Subcutaneous abdominal adipose tissue (tissue), 5 donors: Measurements from ENCODE around the gene AJAP1.

Experiments used
- H3K27ac ChIP-seq: one replicate; pipeline ENCODE4 v1.7.0; 2013; ENCODE audit warnings: low read depth, mild to moderate bottlenecking, inconsistent platforms, low read length, moderate library complexity
- H3K27me3 ChIP-seq, 5 donors: one replicate each; pipeline ENCODE4 v1.7.0; 2013; ENCODE audit warnings: low read length in 5 of 5, inconsistent platforms in 1 of 5; ENCODE audit not compliant: control insufficient read depth in 5 of 5, insufficient read depth in 4 of 5
- H3K36me3 ChIP-seq, 5 donors: one replicate each; pipeline ENCODE4 v1.7.0; 2013; ENCODE audit warnings: low read length in 5 of 5; ENCODE audit not compliant: control insufficient read depth in 5 of 5, insufficient read depth in 5 of 5
- H3K4me1 ChIP-seq, 5 donors: one replicate each; pipeline ENCODE4 v1.7.0; 2013; ENCODE audit warnings: low read length in 5 of 5, mild to moderate bottlenecking in 3 of 5, moderate library complexity in 1 of 5; ENCODE audit not compliant: control insufficient read depth in 5 of 5, insufficient read depth in 5 of 5
- H3K4me3 ChIP-seq, 5 donors: one replicate each; pipeline ENCODE4 v1.7.0; 2013; ENCODE audit warnings: low read length in 5 of 5, low read depth in 1 of 5
- H3K9ac ChIP-seq, 5 donors: one replicate each; pipeline ENCODE4 v1.7.0; 2013; ENCODE audit warnings: low read length in 5 of 5, mild to moderate bottlenecking in 4 of 5, moderate library complexity in 3 of 5
- H3K9me3 ChIP-seq, 5 donors: one replicate each; pipeline ENCODE4 v1.7.0; 2013; ENCODE audit warnings: low read length in 5 of 5; ENCODE audit not compliant: control insufficient read depth in 5 of 5
- donor health status: healthy.
- donor health status: healthy.
- donor health status: healthy.
- donor health status: healthy.
- donor health status: healthy.

Gene AJAP1, protein sequence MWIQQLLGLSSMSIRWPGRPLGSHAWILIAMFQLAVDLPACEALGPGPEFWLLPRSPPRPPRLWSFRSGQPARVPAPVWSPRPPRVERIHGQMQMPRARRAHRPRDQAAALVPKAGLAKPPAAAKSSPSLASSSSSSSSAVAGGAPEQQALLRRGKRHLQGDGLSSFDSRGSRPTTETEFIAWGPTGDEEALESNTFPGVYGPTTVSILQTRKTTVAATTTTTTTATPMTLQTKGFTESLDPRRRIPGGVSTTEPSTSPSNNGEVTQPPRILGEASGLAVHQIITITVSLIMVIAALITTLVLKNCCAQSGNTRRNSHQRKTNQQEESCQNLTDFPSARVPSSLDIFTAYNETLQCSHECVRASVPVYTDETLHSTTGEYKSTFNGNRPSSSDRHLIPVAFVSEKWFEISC

GRCh38 chr1:4653796-4654725, at the start of gene AJAP1:
TSS of gene AJAP1 (plus strand) at chr1:4654609. CDS start at chr1:4655426, 817 bp downstream.
- Histone ChIP-seq H3K4me3 (peak within 1 kb of the TSS in 1 of 5 donors; percentile 22), H3K9me3 (no peaks in the 10 kb centered on the region), H3K27me3 (peaks cover 45 to 62% (median 58%) of the 10 kb centered on the region in 5 donors), H3K4me1 (peaks cover 2 to 18% (median 13%) of the 10 kb centered on the region in 5 donors), H3K36me3 (no peaks in the 10 kb centered on the region), H3K9ac (no peak within 1 kb of the TSS), H3K27ac (no peak within 1 kb of the TSS)

- Histone ChIP-seq H3K4me3 (no peak overlapping the region), H3K27me3 (peaks cover 12 to 39% (median 24%) of the 10 kb centered on the region in 5 donors), H3K9ac (no peak overlapping the region), H3K4me1 (no peaks in the 10 kb centered on the region), H3K27ac (no peak overlapping the region), H3K9me3 (peaks cover 4 to 16% (median 15%) of the 10 kb centered on the region in 5 donors), H3K36me3 (no peaks in the 10 kb centered on the region)
Measured at GRCh38 chr1:4605158-4605557, 49.3 kb upstream of the AJAP1 start.

- Histone ChIP-seq H3K27ac (no peak overlapping the region), H3K36me3 (no peaks in the 10 kb centered on the region), H3K27me3 (peaks cover 0 to 13% (median under 1%) of the 10 kb centered on the region in 5 donors), H3K4me3 (no peak overlapping the region), H3K9me3 (peaks cover 6 to 27% (median 18%) of the 10 kb centered on the region in 5 donors), H3K9ac (no peak overlapping the region), H3K4me1 (no peaks in the 10 kb centered on the region)
Measured at GRCh38 chr1:4611563-4612341, 42.7 kb upstream of the AJAP1 start.

- Histone ChIP-seq H3K27ac (no peak overlapping the region), H3K4me3 (no peak overlapping the region)
Measured at GRCh38 chr1:4612991-4613390, 41.4 kb upstream of the AJAP1 start.

GRCh38 chr1:4613606-4614370, 40.6 kb upstream of the AJAP1 start:
- Histone ChIP-seq H3K4me1 (no peaks in the 10 kb centered on the region), H3K4me3 (no peak overlapping the region), H3K9ac (no peak overlapping the region)

More at GRCh38 chr1:4612991-4613390, 41.4 kb upstream of the AJAP1 start:
- Histone ChIP-seq H3K9me3 (peaks cover 6 to 27% (median 18%) of the 10 kb centered on the region in 5 donors), H3K36me3 (no peaks in the 10 kb centered on the region), H3K9ac (no peak overlapping the region), H3K4me1 (no peaks in the 10 kb centered on the region), H3K27me3 (peaks cover 0 to 9% (median 0%) of the 10 kb centered on the region in 5 donors)

GRCh38 chr1:4614371-4615137, 39.9 kb upstream of the AJAP1 start:
- H3K9ac ChIP-seq = no peak overlapping the region
- no peak overlapping the region for H3K27ac ChIP-seq
- no peak overlapping the region for H3K4me3 ChIP-seq
- no peaks in the 10 kb centered on the region for H3K4me1 ChIP-seq
- no peaks in the 10 kb centered on the region for H3K36me3 ChIP-seq
- H3K27me3 ChIP-seq = peaks cover 0 to 9% (median 0%) of the 10 kb centered on the region in 5 donors
- H3K9me3 ChIP-seq = peaks cover 6 to 18% (median 12%) of the 10 kb centered on the region in 5 donors

More at GRCh38 chr1:4613606-4614370, 40.6 kb upstream of the AJAP1 start:
- no peak overlapping the region for H3K27ac ChIP-seq
- no peaks in the 10 kb centered on the region for H3K36me3 ChIP-seq
- peaks cover 0 to 9% (median 0%) of the 10 kb centered on the region in 5 donors for H3K27me3 ChIP-seq
- peaks cover 6 to 26% (median 17%) of the 10 kb centered on the region in 5 donors for H3K9me3 ChIP-seq

- Histone ChIP-seq H3K9me3 (peaks cover 3 to 13% (median 7%) of the 10 kb centered on the region in 5 donors), H3K36me3 (no peaks in the 10 kb centered on the region), H3K27ac (no peak overlapping the region), H3K4me3 (no peak overlapping the region), H3K27me3 (peaks cover 0 to 9% (median 0%) of the 10 kb centered on the region in 5 donors), H3K9ac (no peak overlapping the region), H3K4me1 (no peaks in the 10 kb centered on the region)
Measured at GRCh38 chr1:4615138-4615470, 39.3 kb upstream of the AJAP1 start.

DNA sequence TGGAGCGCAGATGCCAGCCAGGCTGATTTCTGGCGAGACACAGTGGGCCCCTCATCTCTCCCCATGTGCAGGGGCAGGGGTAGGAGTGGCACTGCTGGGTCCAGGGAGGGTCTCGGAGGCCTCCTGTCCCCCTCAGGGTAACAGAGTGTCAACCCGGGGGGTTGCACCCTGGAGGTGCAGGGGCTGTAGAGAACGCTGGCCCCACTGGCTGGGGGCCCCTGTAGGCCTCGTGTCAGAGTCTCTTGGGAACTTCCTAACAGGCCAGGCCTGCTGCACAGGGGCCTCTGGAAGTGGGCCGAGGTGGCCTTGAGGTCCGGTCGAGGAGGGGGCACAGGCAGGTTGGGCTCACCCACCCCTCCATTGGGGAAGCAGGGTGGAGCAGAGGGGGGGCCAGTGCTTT, 38.9 kb upstream of the AJAP1 start:
- peaks cover 0 to 9% (median 0%) of the 10 kb centered on the region in 5 donors for H3K27me3 ChIP-seq
- no peak overlapping the region for H3K9ac ChIP-seq
- H3K9me3 ChIP-seq = peaks cover 0 to 9% (median 3%) of the 10 kb centered on the region in 5 donors
- H3K4me1 ChIP-seq = no peaks in the 10 kb centered on the region
- H3K27ac ChIP-seq = no peak overlapping the region
- no peaks in the 10 kb centered on the region for H3K36me3 ChIP-seq
- H3K4me3 ChIP-seq = no peak overlapping the region
